ENCODE measurements around the gene MLEC.
"Not testable (repeated sequence)": the region's sequence is repeated elsewhere in the genome, so short reads cannot be mapped to it uniquely, and the experiment has no call there.

The MLEC gene

GRCh38 chr12:120663741-120664140, 23.2 kb upstream of the MLEC start:
- DNase-seq: no peak

GRCh38 chr12:120666571-120667390, 20.2 kb upstream of the MLEC start:
- DNase-seq: no peak

GRCh38 chr12:120668091-120668867, 18.7 kb upstream of the MLEC start:
- no peak for DNase-seq

- no peak for DNase-seq
These were observed 17.8 kb upstream of the MLEC start for GRCh38 chr12:120668868-120669840.

GRCh38 chr12:120670237-120670636, 16.7 kb upstream of the MLEC start:
- DNase-seq: not testable (repeated sequence)

- DNase-seq: no peak
These were observed 16.3 kb upstream of the MLEC start for GRCh38 chr12:120670667-120671066.

GRCh38 chr12:120674097-120674636, 12.8 kb upstream of the MLEC start:
- DNase-seq: no peak

- DNase-seq: no peak
These were observed 9.0 kb upstream of the MLEC start for GRCh38 chr12:120677765-120678473.

- no peak for DNase-seq
These were observed 8.4 kb upstream of the MLEC start for GRCh38 chr12:120678572-120678971.

- DNase-seq: no peak
These were observed 6.7 kb upstream of the MLEC start for GRCh38 chr12:120680165-120680738.

GRCh38 chr12:120684523-120684932, 2.4 kb upstream of the MLEC start:
- no peak for DNase-seq

- DNase-seq: no peak
These were observed 1.4 kb upstream of the MLEC start for GRCh38 chr12:120685522-120685921.

GRCh38 chr12:120686151-120686689, 729 bp upstream of the MLEC start:
- DNase-seq: peak; percentile 95

- no peak for DNase-seq
These were observed 785 bp downstream of the MLEC start for GRCh38 chr12:120687578-120688289.

GRCh38 chr12:120688527-120689071, 1.6 kb downstream of the MLEC start:
- no peak for DNase-seq

- no peak for DNase-seq
These were observed 2.6 kb downstream of the MLEC start for GRCh38 chr12:120689397-120690082.

GRCh38 chr12:120690083-120690450, 3.1 kb downstream of the MLEC start:
- DNase-seq: no peak

- DNase-seq: no peak
These were observed 4.0 kb downstream of the MLEC start for GRCh38 chr12:120690978-120691377.

- DNase-seq: no peak
These were observed 5.6 kb downstream of the MLEC start for GRCh38 chr12:120692524-120693033.
